ENCODE data around the gene SH3RF3.

DNA sequence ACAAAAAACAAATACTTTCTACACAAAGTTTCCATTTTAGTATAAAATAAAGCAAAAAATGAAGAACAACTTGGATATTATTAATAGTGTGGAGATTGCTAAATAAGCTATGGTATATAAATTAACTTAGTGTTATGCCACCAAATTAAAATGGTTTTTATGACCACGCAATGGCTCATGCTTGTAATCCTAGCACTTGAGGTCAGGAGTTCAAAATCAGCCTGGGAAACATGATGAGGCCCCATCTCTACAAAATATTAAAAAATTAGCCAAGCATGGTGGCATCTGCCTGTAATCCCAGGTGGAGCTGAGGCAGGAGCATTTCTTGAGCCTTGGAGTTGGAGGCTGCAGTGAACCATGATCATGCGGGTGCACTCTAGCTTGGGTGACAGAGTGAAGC is 108.8 kb downstream of the SH3RF3 start:
- TF ChIP-seq POLR2A (IDR thresholded peaks at IDR 0.05; ENCODE audit: low read depth, low read length) (no peak), POLR2AphosphoS5 (IDR thresholded peaks at IDR 0.05; ENCODE audit: low read depth, low read length) (no peak), SPI1 (IDR thresholded peaks at IDR 0.05; ENCODE audit: low read depth, low read length) (no peak), TAF1 (IDR thresholded peaks at IDR 0.05; ENCODE audit: low read depth, low read length) (no peak), PAX5 (IDR thresholded peaks at IDR 0.05; ENCODE audit: insufficient read depth, low read length, severe bottlenecking) (no peak)
